Liver (tissue), 3 donors: ENCODE data around the gene HOXA7.

Experiments used
- HNF4G ChIP-seq: IDR thresholded peaks from 2 replicates; pipeline ENCODE4 v1.6.1; 2016; ENCODE audit warnings: antibody characterized with exemption
- RAD21 ChIP-seq, 2 donors: IDR thresholded peaks; 2 replicates each; pipeline ENCODE4 v1.6.1; 2016; ENCODE audit warnings: antibody characterized with exemption in 2 of 2, mild to moderate bottlenecking in 2 of 2
- RXRA ChIP-seq, 2 donors: IDR thresholded peaks; 2 replicates each; pipeline ENCODE4 v1.6.1; 2017 to 2018; ENCODE audit warnings: antibody characterized with exemption in 2 of 2, mild to moderate bottlenecking in 1 of 2
- TF ChIP-seq, protein P1 (sequence below): fragments of 150-350 bp; IDR thresholded peaks from 2 replicates; pipeline ENCODE4 v1.5.1; 2017; ENCODE audit warnings: improper control_type of control experiment, low read depth, low read length; ENCODE audit not compliant: missing input control
- TF ChIP-seq, protein P2 (sequence below): IDR thresholded peaks from 2 replicates; pipeline ENCODE4 v1.6.1; 2016; ENCODE audit warnings: antibody characterized with exemption
- TF ChIP-seq, protein P3 (sequence below): IDR thresholded peaks from 2 replicates; pipeline ENCODE4 v1.6.1; 2016; ENCODE audit warnings: antibody characterized with exemption, mild to moderate bottlenecking
- donor health status: healthy.
- donor health status: healthy.

DNA sequence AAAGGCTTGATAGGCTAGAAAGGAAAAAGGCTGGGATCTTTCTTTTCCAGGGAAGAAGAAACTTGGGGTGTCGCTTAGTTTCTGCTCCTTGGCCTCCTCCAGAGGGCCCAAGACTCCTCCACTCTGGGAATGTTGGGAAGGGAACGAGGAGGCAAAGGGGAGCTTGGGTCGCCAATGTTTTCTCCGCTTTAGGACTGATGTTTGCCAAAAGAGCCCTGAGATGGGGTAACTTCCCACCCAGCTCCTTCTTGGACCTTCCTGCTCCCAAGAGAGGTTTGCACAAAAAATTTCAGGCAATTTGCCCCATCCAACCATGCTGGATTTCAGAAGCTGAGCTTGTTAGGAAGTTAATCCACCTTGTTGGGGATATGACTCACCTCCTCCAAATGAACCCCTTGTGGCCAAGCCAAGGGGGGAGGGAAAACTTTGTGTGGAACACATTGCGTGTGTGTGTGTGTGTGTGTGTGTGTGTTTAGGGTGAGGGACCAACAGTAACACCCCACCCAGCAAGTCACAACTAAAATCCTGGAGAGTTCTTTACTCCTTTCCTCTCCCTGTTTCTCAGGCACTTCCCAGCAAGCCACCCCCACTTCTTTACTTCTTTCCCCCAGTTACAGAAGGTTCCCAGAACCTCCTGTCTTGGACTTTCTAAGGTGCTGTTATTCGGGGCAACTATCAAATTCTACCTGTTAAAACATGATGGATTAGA, 45.3 kb downstream of the HOXA7 start:
- TF ChIP-seq RXRA (IDR thresholded peaks at IDR 0.05) = no peak
- TF ChIP-seq, protein P1, sequence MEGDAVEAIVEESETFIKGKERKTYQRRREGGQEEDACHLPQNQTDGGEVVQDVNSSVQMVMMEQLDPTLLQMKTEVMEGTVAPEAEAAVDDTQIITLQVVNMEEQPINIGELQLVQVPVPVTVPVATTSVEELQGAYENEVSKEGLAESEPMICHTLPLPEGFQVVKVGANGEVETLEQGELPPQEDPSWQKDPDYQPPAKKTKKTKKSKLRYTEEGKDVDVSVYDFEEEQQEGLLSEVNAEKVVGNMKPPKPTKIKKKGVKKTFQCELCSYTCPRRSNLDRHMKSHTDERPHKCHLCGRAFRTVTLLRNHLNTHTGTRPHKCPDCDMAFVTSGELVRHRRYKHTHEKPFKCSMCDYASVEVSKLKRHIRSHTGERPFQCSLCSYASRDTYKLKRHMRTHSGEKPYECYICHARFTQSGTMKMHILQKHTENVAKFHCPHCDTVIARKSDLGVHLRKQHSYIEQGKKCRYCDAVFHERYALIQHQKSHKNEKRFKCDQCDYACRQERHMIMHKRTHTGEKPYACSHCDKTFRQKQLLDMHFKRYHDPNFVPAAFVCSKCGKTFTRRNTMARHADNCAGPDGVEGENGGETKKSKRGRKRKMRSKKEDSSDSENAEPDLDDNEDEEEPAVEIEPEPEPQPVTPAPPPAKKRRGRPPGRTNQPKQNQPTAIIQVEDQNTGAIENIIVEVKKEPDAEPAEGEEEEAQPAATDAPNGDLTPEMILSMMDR = no peak
- TF ChIP-seq, protein P2, sequence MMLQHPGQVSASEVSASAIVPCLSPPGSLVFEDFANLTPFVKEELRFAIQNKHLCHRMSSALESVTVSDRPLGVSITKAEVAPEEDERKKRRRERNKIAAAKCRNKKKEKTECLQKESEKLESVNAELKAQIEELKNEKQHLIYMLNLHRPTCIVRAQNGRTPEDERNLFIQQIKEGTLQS = no peak
- no peak for TF ChIP-seq RAD21 (IDR thresholded peaks at IDR 0.05)
- no peak for TF ChIP-seq HNF4G
- TF ChIP-seq, protein P3, sequence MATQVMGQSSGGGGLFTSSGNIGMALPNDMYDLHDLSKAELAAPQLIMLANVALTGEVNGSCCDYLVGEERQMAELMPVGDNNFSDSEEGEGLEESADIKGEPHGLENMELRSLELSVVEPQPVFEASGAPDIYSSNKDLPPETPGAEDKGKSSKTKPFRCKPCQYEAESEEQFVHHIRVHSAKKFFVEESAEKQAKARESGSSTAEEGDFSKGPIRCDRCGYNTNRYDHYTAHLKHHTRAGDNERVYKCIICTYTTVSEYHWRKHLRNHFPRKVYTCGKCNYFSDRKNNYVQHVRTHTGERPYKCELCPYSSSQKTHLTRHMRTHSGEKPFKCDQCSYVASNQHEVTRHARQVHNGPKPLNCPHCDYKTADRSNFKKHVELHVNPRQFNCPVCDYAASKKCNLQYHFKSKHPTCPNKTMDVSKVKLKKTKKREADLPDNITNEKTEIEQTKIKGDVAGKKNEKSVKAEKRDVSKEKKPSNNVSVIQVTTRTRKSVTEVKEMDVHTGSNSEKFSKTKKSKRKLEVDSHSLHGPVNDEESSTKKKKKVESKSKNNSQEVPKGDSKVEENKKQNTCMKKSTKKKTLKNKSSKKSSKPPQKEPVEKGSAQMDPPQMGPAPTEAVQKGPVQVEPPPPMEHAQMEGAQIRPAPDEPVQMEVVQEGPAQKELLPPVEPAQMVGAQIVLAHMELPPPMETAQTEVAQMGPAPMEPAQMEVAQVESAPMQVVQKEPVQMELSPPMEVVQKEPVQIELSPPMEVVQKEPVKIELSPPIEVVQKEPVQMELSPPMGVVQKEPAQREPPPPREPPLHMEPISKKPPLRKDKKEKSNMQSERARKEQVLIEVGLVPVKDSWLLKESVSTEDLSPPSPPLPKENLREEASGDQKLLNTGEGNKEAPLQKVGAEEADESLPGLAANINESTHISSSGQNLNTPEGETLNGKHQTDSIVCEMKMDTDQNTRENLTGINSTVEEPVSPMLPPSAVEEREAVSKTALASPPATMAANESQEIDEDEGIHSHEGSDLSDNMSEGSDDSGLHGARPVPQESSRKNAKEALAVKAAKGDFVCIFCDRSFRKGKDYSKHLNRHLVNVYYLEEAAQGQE = no peak
